Lower lobe of right lung (tissue), 2 donors: ENCODE results near the gene HMCES. TPM values are rescaled to one million over a fixed set of nuclear protein-coding genes. Genes with fewer than 3 reads are reported as not detected.

Experiments used
- ATAC-seq, 2 donors: fragments of 200-7000 bp; cut with Tn5 transposase; one replicate each; pipeline ENCODE4 v1.9.1; 2020 to 2022; ENCODE audit warnings: mild to moderate bottlenecking in 2 of 2, moderate library complexity in 2 of 2
- DNase-seq: peaks from one replicate; pipeline ENCODE4 v3.0.0-alpha.2; 2020
- H3K27ac ChIP-seq: fragments of 200-600 bp; one replicate; pipeline ENCODE4 v1.8.0; 2022
- H3K27me3 ChIP-seq: fragments of 200-600 bp; one replicate; pipeline ENCODE4 v1.8.0; 2022; ENCODE audit warnings: low read depth
- H3K36me3 ChIP-seq: fragments of 200-600 bp; one replicate; pipeline ENCODE4 v1.8.0; 2022; ENCODE audit warnings: mild to moderate bottlenecking
- H3K4me1 ChIP-seq: fragments of 200-600 bp; one replicate; pipeline ENCODE4 v1.8.0; 2022
- H3K4me3 ChIP-seq: fragments of 200-600 bp; one replicate; pipeline ENCODE4 v1.8.0; 2022; ENCODE audit warnings: mild to moderate bottlenecking
- H3K9me3 ChIP-seq: fragments of 200-600 bp; one replicate; pipeline ENCODE4 v1.8.0; 2022
- CTCF ChIP-seq: fragments of 200-600 bp; IDR thresholded peaks from one replicate; pipeline ENCODE4 v1.8.0; 2022; ENCODE audit warnings: antibody characterized with exemption, mild to moderate bottlenecking
- intact Hi-C: fragments of 100-400 bp; cut with DNase I; formaldehyde crosslinking; loops from one replicate; pipeline ENCODE4 v1.11.0; 2022
- total RNA-seq: library from RNA; stranded (reverse); fragmentation: NEBNext Ultra II Directional; extraction: Animal tissue kit (Norgen Biotek cat#: 25700); gene quantifications from one replicate; pipeline ENCODE4 v1.2.1, GENCODE V29; 2021
- donor health status: DM: no; HTN: yes; CAD: no; lungs with severe emphysema.

Gene HMCES
- total RNA-seq, 1 donor from 2014 or later, result 28.1 TPM

GRCh38 chr3:129291236-129291886 lies 12.7 kb downstream of the HMCES start:
- intact Hi-C loops, result no loop called here
- H3K4me1 ChIP-seq, result no peaks in the 10 kb centered on the region

GRCh38 chr3:129295286-129295685 lies 16.6 kb downstream of the HMCES start:
- no peaks in the 10 kb centered on the region for H3K4me1 ChIP-seq
- H3K36me3 ChIP-seq, result peaks cover 87% of the 10 kb centered on the region
- no peaks in the 10 kb centered on the region for H3K27me3 ChIP-seq
- no peak overlapping the region for H3K4me3 ChIP-seq
- intact Hi-C loops, result no loop called here
- H3K9me3 ChIP-seq, result no peaks in the 10 kb centered on the region
- TF ChIP-seq CTCF, result no peak
- DNase-seq, result no peak
- ATAC-seq, result no peak
- H3K27ac ChIP-seq, result no peak overlapping the region

More at GRCh38 chr3:129291236-129291886, 12.7 kb downstream of the HMCES start:
- TF ChIP-seq CTCF, result no peak
- Histone ChIP-seq H3K36me3 (peaks cover 81% of the 10 kb centered on the region), H3K9me3 (no peaks in the 10 kb centered on the region), H3K27me3 (no peaks in the 10 kb centered on the region), H3K4me3 (no peak overlapping the region), H3K27ac (no peak overlapping the region)
- DNase-seq (no peak), ATAC-seq (no peak)

GRCh38 chr3:129304146-129304961 lies 25.7 kb downstream of the HMCES start:
- Histone ChIP-seq H3K27ac (peak overlapping the region; percentile 74), H3K4me1 (peaks cover 22% of the 10 kb centered on the region), H3K4me3 (no peak overlapping the region), H3K9me3 (no peaks in the 10 kb centered on the region), H3K36me3 (peaks cover 54% of the 10 kb centered on the region), H3K27me3 (no peaks in the 10 kb centered on the region)
- no peak for DNase-seq
- intact Hi-C loops, result no loop called here
- ATAC-seq, result no peak
- TF ChIP-seq CTCF, result no peak

- H3K9me3 ChIP-seq, result no peaks in the 10 kb centered on the region
- H3K27me3 ChIP-seq, result no peaks in the 10 kb centered on the region
- ATAC-seq (no peak), DNase-seq (no peak)
- peak overlapping the region; percentile 74 for H3K27ac ChIP-seq
- intact Hi-C loops, result no loop called here
- peaks cover 22% of the 10 kb centered on the region for H3K4me1 ChIP-seq
- no peak overlapping the region for H3K4me3 ChIP-seq
- H3K36me3 ChIP-seq, result peaks cover 50% of the 10 kb centered on the region
- TF ChIP-seq CTCF, result no peak
These were observed 26.2 kb downstream of the HMCES start for GRCh38 chr3:129304962-129305222.

- H3K27me3 ChIP-seq, result no peaks in the 10 kb centered on the region
- H3K36me3 ChIP-seq, result peaks cover 42% of the 10 kb centered on the region
- peak overlapping the region; percentile 37 for H3K4me3 ChIP-seq
- peaks cover 22% of the 10 kb centered on the region for H3K4me1 ChIP-seq
- H3K27ac ChIP-seq, result peak overlapping the region; percentile 74
- no peaks in the 10 kb centered on the region for H3K9me3 ChIP-seq
- DNase-seq, result peak; percentile 94
- peak; percentile 96 to 97 for ATAC-seq
- intact Hi-C loops, result no loop called here
- no peak for TF ChIP-seq CTCF
These were observed 27.0 kb downstream of the HMCES start for GRCh38 chr3:129305592-129306091.
